BLaER1 treated with 17β-estradiol and CSF1 and Interleukin-3, amounts not matched to agents 10 nM and 100 nM (cell line): Measurements from ENCODE around the gene MAPK4.
A peak's percentile ranks its signal among the peaks of the same experiment; 100 is the strongest.
"Not testable (repeated sequence)": the region's sequence is repeated elsewhere in the genome, so short reads cannot be mapped to it uniquely, and the experiment has no call there.

Source experiments
- H3K27ac ChIP-seq, 11 experiments: shearing (Covaris generic); formaldehyde crosslinking; 2 replicates each; pipeline ENCODE4 v1.8.1; 2022
- H3K27me3 ChIP-seq, 11 experiments: shearing (Covaris generic); formaldehyde crosslinking; 2 replicates each; pipeline ENCODE4 v1.8.1; 2022
- H3K36me3 ChIP-seq, 11 experiments: shearing (Covaris generic); formaldehyde crosslinking; 2 replicates each; pipeline ENCODE4 v1.8.1; 2022
- H3K4me1 ChIP-seq, 10 experiments: shearing (Covaris generic); formaldehyde crosslinking; 2 replicates each; pipeline ENCODE4 v1.8.1; 2022
- H3K4me2 ChIP-seq, 11 experiments: shearing (Covaris generic); formaldehyde crosslinking; 2 replicates each; pipeline ENCODE4 v1.8.1; 2022
- H3K4me3 ChIP-seq, 10 experiments: shearing (Covaris generic); formaldehyde crosslinking; 2 replicates each; pipeline ENCODE4 v1.8.1; 2022
- H3K9ac ChIP-seq, 11 experiments: shearing (Covaris generic); formaldehyde crosslinking; 2 replicates each; pipeline ENCODE4 v1.8.1; 2022
- H3K9me3 ChIP-seq, 11 experiments: shearing (Covaris generic); formaldehyde crosslinking; replicated peaks in 1 of 11; 2 replicates each; pipeline ENCODE4 v1.8.1; 2022
- H4K20me1 ChIP-seq, 11 experiments: shearing (Covaris generic); formaldehyde crosslinking; 2 replicates each; pipeline ENCODE4 v1.8.1; 2022
- Cebpa-rat ChIP-seq, 11 experiments: shearing (Covaris generic); IDR thresholded peaks; 2 replicates each; pipeline ENCODE4 v1.8.1; 2022

The MAPK4 gene

DNA sequence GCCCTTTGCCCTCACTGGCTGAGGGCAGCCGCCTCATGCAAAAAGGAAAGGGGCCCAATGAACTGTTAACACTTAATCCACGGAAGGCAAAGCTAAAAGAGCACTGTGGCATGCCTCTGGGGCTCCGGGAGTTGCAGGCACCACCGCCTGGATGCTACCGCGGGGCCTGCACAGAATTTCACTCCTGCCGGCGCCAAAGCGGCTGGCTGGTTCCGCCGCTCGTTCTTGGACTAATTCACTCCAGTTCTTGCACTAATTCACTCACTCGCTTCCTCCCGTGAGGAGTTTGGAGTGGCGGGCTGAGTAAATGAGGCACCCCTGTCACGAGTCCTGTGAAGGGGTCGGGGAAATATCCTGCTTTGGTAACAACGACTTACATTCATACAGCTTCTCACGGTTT, 14.0 kb upstream of the MAPK4 start:
- Histone ChIP-seq H4K20me1 (no peaks in the 10 kb centered on the region), H3K4me2 (no peak overlapping the region), H3K27me3 (no peaks in the 10 kb centered on the region), H3K36me3 (no peaks in the 10 kb centered on the region), H3K9me3 (peaks cover 0 to 6% (median 0%) of the 10 kb centered on the region in 11 experiments; a peak in 2 of 22 replicates), H3K9ac (no peak overlapping the region), H3K27ac (no peak overlapping the region), H3K4me3 (no peak overlapping the region), H3K4me1 (peaks cover 0 to 3% (median 0%) of the 10 kb centered on the region in 10 experiments; a peak in 1 of 20 replicates)
- no peak for TF ChIP-seq Cebpa-rat (IDR thresholded peaks at IDR 0.05)

DNA sequence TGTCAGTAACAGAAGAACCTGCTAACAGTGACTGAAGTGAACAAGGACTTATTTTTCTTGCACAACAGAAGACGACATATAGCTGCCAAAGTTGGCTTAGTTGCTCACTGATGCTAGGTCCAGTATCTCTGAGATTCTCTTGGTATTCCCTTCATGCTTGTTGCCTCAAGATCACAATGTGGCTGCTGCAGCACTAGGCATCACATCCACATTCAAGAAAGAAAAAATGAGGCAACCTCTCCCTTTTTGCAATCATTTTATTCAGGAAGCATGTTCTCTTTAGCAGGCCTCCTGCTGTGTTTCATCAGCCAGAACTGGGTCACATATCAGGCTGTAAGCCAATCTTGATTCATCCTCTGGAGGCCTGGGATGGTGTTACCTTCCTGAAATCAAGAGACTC, 11.7 kb upstream of the MAPK4 start:
- H3K27me3 ChIP-seq = no peaks in the 10 kb centered on the region
- H4K20me1 ChIP-seq = no peaks in the 10 kb centered on the region
- H3K4me3 ChIP-seq = no peak overlapping the region
- no peak for TF ChIP-seq Cebpa-rat (IDR thresholded peaks at IDR 0.05)
- H3K4me2 ChIP-seq = no peak overlapping the region
- H3K9ac ChIP-seq = no peak overlapping the region
- H3K9me3 ChIP-seq = peaks cover 0 to 6% (median 0%) of the 10 kb centered on the region in 11 experiments; a peak in 2 of 22 replicates
- H3K27ac ChIP-seq = no peak overlapping the region
- H3K36me3 ChIP-seq = no peaks in the 10 kb centered on the region
- peaks cover 0 to 3% (median 0%) of the 10 kb centered on the region in 10 experiments; a peak in 1 of 20 replicates for H3K4me1 ChIP-seq

DNA sequence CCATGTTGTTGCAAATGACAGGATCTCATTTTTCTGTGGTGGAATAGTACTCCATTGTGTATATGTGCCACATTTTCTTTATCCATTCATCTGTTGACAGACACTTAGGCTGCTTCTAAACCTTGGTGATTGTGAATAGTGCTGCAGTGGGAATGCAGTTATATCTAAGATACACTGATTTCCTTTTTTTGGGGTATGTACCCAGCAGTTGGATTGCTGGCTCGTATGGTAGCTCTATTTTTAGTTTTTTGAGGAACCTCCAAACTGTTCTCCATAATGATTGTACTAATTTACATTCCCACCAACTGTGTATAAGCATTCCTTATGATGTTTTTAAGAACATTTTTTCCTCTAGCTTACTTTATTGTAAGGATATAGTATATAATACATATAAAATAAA, 8.2 kb upstream of the MAPK4 start:
- peaks cover 14 to 28% (median 21%) of the 10 kb centered on the region in 11 experiments; a peak in 21 of 22 replicates for H3K9me3 ChIP-seq
- not testable (repeated sequence) for H3K9ac ChIP-seq, H3K4me1 ChIP-seq, H4K20me1 ChIP-seq, H3K4me2 ChIP-seq, H3K4me3 ChIP-seq, H3K36me3 ChIP-seq, H3K27ac ChIP-seq, H3K27me3 ChIP-seq

DNA sequence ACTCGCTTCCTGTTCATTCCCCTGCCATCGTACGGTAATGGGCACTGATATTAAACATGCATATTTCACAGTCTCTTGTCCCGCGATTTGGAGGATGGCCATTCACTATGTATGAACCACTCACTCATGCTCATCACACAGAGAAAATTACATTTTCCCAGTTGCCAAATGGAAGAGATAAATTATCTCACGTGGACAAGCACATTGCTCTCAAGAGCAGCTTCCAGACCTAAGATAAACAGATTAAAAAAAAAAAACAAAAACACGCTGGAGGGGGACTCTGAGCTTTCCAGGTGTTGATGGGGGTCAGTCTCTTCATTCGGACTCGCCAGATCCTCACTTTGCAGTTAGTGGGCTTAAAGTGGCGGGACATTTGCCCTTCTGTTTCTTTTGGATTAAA, 1.7 kb upstream of the MAPK4 start:
- H3K9me3 ChIP-seq = peaks cover 14 to 26% (median 22%) of the 10 kb centered on the region in 11 experiments; a peak in 21 of 22 replicates
- no peaks in the 10 kb centered on the region for H3K36me3 ChIP-seq
- TF ChIP-seq Cebpa-rat (IDR thresholded peaks at IDR 0.05) = no peak
- peaks cover 53 to 61% (median 58%) of the 10 kb centered on the region in 11 experiments for H3K27me3 ChIP-seq
- H3K27ac ChIP-seq = no peak overlapping the region
- peaks cover 0 to 14% (median 0%) of the 10 kb centered on the region in 11 experiments; a peak in 2 of 22 replicates for H4K20me1 ChIP-seq
- no peak overlapping the region for H3K4me2 ChIP-seq
- no peak overlapping the region for H3K9ac ChIP-seq
- no peak overlapping the region for H3K4me3 ChIP-seq
- peaks cover 5 to 12% (median 9%) of the 10 kb centered on the region in 10 experiments; a peak in 15 of 20 replicates for H3K4me1 ChIP-seq

DNA sequence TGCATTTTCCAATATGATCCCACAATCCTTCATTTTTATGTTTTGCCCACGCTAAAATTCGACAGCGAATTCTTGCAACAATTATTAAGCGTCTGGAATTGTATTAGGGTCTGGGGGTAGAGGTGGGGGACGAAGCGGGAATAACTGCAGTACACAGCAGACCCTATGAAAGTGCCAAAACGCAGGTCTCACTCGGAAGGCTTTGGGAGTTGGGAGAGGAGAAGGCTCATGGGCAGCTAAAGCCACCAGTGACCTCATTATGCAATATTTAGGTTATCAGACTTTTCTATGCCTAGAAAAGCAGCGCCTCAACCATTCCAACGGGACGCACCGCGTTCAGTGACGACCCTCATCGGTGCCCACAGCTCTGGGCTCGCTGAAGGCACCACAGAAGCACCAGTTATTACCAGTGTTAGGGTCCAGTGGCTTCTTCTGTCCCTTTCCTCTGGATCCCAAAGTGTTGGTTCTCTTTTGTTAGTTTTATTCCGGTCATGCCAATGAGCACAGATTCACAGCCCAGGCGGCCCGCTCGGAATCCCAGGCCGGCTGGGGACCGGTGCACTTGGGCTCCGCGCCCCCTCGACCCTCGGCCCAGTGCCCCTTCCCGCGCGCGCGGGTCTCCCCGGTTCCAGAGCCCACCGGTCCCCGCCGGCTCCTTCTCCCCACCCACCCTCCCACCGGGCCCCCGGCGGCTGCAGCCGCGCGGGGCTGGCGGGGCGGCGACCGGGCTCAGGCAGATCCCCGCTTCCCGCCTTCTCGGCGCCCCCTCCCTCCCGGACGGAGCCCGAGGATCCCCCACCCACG, 737 bp upstream of the MAPK4 start:
- H3K36me3 ChIP-seq = no peaks in the 10 kb centered on the region
- peak overlapping the region; percentile 98 to 100 (median 100) for H3K4me2 ChIP-seq
- peaks cover 0 to 14% (median 0%) of the 10 kb centered on the region in 11 experiments; a peak in 2 of 22 replicates for H4K20me1 ChIP-seq
- no peak for TF ChIP-seq Cebpa-rat (IDR thresholded peaks at IDR 0.05)
- H3K27me3 ChIP-seq = peaks cover 56 to 67% (median 63%) of the 10 kb centered on the region in 11 experiments
- H3K4me1 ChIP-seq = peaks cover 5 to 14% (median 9%) of the 10 kb centered on the region in 10 experiments; a peak in 15 of 20 replicates
- peak overlapping the region; percentile 55 to 77 (median 72) for H3K4me3 ChIP-seq
- peaks cover 14 to 26% (median 22%) of the 10 kb centered on the region in 11 experiments; a peak in 21 of 22 replicates for H3K9me3 ChIP-seq
- H3K9ac ChIP-seq = peak overlapping the region in 7 of 11 experiments; percentile 58 to 80 (median 77); a peak in 8 of 22 replicates
- H3K27ac ChIP-seq = no peak overlapping the region

DNA sequence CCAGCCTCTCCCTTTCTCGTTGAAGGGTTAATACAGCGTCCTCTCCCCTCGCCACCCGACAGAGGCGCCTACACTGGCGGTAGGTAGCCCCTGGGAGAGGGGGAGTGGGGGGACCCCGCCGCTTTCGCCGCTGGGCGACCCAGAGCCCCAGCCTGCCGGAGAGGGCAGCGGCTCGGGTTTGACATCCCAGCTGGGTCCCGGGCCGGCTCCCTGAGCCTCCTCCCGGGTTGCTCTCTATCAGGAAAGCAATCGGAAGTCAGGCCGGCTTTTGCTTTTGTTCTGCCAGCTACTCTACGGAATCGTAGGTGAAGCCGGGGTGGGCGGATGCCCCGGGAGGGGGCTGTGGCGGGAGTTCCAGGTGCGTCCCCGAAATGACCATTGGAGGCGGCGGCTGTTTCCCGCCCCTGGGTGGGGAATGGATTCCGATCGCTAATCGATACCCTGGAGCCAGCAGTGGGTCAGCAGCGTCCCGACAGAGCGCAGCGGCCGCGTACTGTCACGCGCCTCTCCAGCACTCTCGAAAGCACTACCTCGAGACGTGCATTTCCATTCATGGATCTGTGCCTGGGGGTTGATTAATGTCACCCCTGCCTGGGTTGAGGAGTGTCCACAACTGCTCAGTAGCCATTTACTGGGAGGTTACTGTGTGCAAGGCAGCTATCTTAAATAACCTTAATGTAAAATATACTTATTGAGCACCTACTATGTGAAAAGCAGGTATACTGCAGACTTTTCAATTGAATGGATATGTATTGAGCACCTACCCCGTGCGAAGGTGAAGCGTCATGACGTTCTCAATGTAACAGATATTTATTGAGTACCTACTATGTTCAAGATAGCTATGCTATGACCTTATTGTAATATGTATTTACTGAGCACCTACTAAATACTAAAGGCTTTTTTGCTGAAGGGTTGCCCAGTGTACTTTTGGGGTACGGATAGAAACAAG, 1.1 kb downstream of the MAPK4 start:
- Histone ChIP-seq H3K27me3 (peaks cover 56 to 67% (median 63%) of the 10 kb centered on the region in 11 experiments), H3K4me2 (peak overlapping the region; percentile 98 to 100 (median 100)), H3K4me1 (peaks cover 5 to 14% (median 9%) of the 10 kb centered on the region in 10 experiments; a peak in 15 of 20 replicates), H3K9ac (peak overlapping the region; percentile 54 to 80 (median 72)), H3K27ac (0 out of 22 replicates have a peak overlapping the region, but pooled peaks of 1 of the 11 experiments have one; percentile 22), H3K4me3 (peak overlapping the region; percentile 55 to 77 (median 72)), H3K9me3 (peaks cover 2 to 10% (median 7%) of the 10 kb centered on the region in 11 experiments; a peak in 21 of 22 replicates), H3K36me3 (no peaks in the 10 kb centered on the region), H4K20me1 (peaks cover 0 to 14% (median 0%) of the 10 kb centered on the region in 11 experiments; a peak in 2 of 22 replicates)
- TF ChIP-seq Cebpa-rat (IDR thresholded peaks at IDR 0.05) = no peak

DNA sequence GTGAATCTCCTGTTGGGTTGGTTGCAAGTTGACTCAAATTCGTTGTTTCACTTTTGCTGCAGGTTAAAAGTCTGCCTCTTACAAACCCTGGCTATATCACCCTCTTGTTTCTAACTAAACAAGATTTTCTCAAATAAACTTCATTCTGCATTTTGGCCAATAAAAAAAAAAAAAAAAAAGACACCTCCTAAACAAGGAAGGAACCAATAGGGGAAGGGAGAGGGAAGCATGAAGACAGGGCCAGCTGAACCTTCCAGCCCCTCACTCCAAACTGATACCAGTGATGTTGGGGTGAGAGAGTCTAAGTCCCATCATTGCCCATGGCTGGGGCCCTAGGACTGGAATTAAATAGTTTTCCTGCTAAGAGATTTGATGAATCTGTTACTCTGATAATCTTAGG, 2.4 kb downstream of the MAPK4 start:
- Histone ChIP-seq H3K4me1 (peaks cover 5 to 14% (median 9%) of the 10 kb centered on the region in 10 experiments; a peak in 15 of 20 replicates), H4K20me1 (peaks cover 0 to 14% (median 0%) of the 10 kb centered on the region in 11 experiments; a peak in 2 of 22 replicates), H3K27me3 (peaks cover 56 to 67% (median 63%) of the 10 kb centered on the region in 11 experiments)
- H3K4me2 ChIP-seq, H3K4me3 ChIP-seq, H3K9ac ChIP-seq, H3K9me3 ChIP-seq, H3K36me3 ChIP-seq, H3K27ac ChIP-seq: not testable (repeated sequence)

DNA sequence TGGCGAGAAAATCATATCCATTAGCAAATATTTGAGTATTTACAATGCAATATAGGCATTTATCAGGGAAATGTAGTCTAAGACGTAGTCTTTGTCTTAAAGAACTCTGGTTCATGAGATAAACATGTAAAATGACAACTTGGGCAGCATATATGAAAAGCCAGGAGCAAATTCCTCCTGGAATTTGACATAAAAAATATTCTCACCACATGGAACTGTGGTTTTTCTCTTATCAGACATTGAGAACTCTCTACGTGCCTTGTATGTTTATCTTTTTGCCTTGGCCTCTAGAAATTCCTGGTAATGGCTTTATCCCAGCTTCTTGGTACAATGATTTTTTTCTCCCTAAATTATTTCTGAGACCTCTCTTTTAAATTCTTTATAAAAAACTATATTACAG, 2.8 kb downstream of the MAPK4 start:
- Histone ChIP-seq H3K4me1 (peaks cover 5 to 14% (median 9%) of the 10 kb centered on the region in 10 experiments; a peak in 15 of 20 replicates), H3K27me3 (peaks cover 55 to 63% (median 59%) of the 10 kb centered on the region in 11 experiments), H3K36me3 (no peaks in the 10 kb centered on the region), H3K4me2 (no peak overlapping the region), H3K27ac (no peak overlapping the region), H3K9ac (no peak overlapping the region), H3K4me3 (no peak overlapping the region), H4K20me1 (peaks cover 0 to 14% (median 0%) of the 10 kb centered on the region in 11 experiments; a peak in 2 of 22 replicates), H3K9me3 (0 out of 22 replicates have a peak, but pooled peaks cover 0 to 2% (median 0%) of the 10 kb centered on the region in 11 experiments)
- no peak for TF ChIP-seq Cebpa-rat (IDR thresholded peaks at IDR 0.05)
